GM19455 (cell line): ENCODE measurements around the gene SMIM43.
"Not testable (repeated sequence)": the region's sequence is repeated elsewhere in the genome, so short reads cannot be mapped to it uniquely, and the experiment has no call there.

ENCODE experiments used
- ATAC-seq: cut with Tn5 transposase; IDR thresholded peaks from one replicate; pipeline ENCODE4 v1.9.1; 2021; ENCODE audit not compliant: unreplicated experiment

Gene SMIM43

DNA sequence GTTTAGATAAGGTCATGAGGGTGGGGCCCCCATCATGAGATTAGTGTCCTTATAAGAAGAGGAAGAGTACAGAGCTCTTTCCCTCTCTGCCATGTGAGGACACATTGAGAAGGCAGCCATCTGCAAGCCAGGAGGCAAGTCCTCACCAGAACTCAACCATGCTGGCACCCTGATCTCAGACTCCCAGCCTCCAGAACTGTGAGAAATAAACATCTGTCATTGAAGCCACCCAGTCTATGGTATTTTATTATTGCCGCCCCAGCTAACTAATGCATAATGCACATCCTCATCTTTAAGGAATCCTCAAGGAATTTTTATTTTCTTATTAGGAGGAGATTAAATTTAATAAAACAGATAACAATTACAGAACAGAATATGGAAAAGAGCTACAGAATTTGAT is 19.4 kb upstream of the SMIM43 start:
- ATAC-seq = no peak

- ATAC-seq = no peak
Measured at GRCh38 chr4:121783210-121783609, 18.2 kb upstream of the SMIM43 start.

GRCh38 chr4:121778991-121779628 is 14.1 kb upstream of the SMIM43 start:
- no peak for ATAC-seq

DNA sequence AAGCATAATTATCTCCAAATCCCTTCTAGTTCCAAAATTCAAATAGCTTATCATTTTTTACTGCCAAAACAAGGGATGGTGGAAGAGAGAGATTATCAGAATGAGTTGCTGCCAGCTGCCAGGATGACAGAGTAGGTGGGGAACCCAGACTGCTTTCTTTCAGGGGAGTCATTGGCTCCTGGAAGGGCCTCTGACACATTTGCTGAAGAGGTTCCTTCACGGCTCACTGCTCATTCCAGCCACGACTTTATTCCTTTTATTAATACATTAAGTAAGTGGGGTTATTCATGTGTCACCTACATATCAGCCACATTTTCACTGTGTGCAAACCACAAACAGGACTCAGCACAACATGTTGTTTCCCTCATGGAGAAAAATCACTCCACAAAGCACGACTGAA is 12.7 kb upstream of the SMIM43 start:
- peak; percentile 48 for ATAC-seq

GRCh38 chr4:121776610-121777401 is 11.8 kb upstream of the SMIM43 start:
- no peak for ATAC-seq

- no peak for ATAC-seq
Measured at GRCh38 chr4:121773883-121774282, 8.9 kb upstream of the SMIM43 start.

DNA sequence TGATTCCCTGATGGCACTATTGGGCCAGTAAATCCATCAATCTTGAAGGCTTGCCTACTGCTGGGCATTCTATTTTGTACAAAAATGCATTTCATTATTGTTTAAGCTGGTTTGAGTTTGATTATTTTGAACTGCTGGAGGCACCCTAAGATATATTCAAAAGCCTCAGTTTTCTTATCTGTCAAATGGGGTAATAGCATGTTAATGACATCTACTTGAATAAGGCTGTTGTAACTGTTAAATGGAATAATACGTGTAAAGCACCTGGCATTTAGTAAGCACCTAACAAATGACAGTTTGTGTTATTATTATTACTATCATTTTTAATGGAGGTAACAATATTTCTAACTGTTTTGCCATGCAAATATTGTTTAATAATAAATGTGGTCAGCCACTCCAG is 6.9 kb upstream of the SMIM43 start:
- no peak for ATAC-seq

- ATAC-seq = no peak
Measured at GRCh38 chr4:121769341-121769740, 4.4 kb upstream of the SMIM43 start.

DNA sequence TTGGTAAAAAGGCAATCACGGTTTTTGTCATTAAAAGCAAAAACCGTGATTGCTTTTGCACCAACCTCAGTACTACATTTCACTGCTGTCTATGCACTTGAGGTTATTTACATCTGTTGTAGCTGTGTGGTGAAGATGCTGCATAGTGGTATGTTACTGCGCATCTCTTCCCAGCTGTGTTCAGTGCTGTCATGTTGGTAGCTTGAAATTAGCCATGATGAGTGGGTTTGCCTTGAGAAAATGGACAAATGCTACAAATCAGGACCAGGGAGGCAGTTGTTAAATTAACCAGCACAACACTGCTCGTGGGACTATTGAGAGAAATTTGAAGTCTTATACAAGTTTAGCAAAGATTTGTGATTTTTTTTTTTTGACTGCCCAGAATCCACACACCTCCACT is 2.2 kb upstream of the SMIM43 start:
- ATAC-seq = no peak

- ATAC-seq = no peak
Measured at GRCh38 chr4:121765971-121766538, 1.1 kb upstream of the SMIM43 start.

- ATAC-seq = no peak
Measured at GRCh38 chr4:121765368-121765705, 373 bp upstream of the SMIM43 start.

GRCh38 chr4:121764303-121764701 is 662 bp downstream of the SMIM43 start:
- ATAC-seq = no peak

DNA sequence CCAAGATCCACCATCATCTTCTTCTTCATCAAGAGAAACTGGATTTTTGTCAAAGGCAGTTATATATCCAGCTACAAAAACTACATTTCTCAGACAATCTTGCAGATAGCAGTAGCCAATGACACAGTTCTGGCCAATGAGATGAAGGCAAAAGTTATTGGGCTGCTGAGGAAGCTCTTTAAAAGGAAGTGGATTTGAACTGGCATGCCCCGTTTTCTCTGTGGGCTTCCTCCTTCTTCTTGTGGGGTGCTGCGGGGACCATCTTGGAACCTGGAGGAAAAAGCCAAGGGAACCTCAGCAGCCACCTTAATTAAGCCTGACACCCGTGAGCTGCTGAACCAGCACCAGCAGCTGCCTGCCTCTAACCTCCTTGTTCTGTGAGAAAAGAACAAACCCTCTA is 4.8 kb downstream of the SMIM43 start:
- no peak for ATAC-seq

- ATAC-seq = no peak
Measured at GRCh38 chr4:121758925-121759568, 5.9 kb downstream of the SMIM43 start.

DNA sequence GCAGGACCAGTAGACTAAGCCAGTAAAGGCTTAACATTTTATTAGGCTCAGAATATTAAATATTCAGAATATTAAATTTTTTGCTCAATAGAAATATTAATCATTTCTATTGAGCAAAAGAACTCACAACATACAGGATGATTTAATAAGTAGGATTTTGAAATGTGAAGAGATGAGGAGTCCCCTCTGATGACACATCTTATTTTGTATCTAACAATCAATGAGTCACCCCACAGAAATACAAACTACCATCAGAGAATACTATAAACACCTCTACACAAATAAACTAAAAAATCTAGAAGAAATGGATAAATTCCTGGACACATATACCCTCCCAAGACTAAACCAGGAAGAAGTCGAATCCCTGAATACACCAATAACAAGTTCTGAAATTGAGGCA is 12.8 kb downstream of the SMIM43 start:
- ATAC-seq = not testable (repeated sequence)

- ATAC-seq = no peak
Measured at GRCh38 chr4:121749225-121749624, 15.7 kb downstream of the SMIM43 start.

GRCh38 chr4:121742794-121743193 is 22.2 kb downstream of the SMIM43 start:
- no peak for ATAC-seq

GRCh38 chr4:121741751-121742150 is 23.2 kb downstream of the SMIM43 start:
- ATAC-seq = no peak

GRCh38 chr4:121740796-121741409 is 24.1 kb downstream of the SMIM43 start:
- no peak for ATAC-seq

DNA sequence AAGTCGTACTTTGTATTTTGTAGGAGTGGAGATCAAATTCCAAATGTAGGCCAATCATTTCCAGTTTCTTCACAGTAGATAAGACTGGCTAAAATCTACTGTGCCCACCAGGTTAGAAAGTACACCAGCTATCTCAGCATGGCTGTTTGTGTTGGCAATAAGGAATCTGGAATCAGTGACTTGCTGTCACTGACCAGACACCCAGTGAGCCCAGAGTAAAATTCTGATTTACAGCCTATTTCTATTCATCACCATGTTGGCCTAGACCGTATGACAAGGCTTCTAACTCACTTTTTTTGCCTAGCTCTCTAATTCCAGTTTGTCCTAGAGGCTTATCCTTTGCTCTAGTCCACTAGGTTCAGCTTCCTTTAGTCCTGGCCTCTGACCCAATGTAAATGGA is 25.4 kb downstream of the SMIM43 start:
- ATAC-seq = no peak

DNA sequence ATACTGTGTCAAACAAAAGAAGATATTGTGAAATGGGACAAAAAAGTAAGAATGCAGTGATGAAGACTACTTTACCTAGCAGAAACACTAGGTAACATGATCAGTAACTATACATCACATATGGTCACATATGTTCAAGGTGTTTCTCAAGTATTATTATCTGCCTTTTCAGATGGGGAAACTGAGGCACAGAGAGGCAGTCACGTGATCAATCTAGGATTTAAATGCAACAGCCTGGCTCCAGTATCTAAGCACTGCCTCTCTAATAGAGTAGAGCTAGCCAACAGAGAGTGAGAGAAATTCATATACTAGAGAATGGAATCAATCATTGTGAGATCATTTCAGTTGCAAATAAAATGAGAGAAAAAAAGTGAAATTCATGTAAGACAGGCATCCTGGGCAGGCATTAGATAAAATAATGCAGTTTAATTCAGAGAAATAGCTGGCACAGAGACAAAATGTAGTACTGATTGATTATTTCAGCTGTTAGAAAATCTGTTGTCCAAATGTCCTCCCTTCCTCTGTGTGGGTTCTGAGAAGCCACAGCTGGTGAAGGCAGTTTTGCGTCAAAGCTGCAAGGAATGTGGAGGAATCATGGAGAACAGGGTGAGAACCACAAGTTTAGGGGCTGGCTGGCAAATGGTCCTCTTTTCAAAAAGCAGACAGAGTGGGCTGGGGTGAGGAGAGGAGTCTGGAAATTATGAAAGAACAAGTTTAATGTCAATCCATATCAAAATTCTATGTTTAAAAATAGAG is 26.0 kb downstream of the SMIM43 start:
- ATAC-seq = no peak
